Small intestine (tissue), 4 donors: ENCODE measurements around the gene SRRD. TPM values are rescaled to one million over a fixed set of nuclear protein-coding genes. Genes with fewer than 3 reads are reported as not detected.

ENCODE experiments used
- polyA plus RNA-seq, 4 donors: library from polyadenylated mRNA; stranded (reverse) in 3 of 4; unstranded in 1 of 4; fragments of 200-250 nt in 3 of 4; fragments of 120-200 nt in 1 of 4; gene quantifications; one replicate each; pipeline versions ENCODE4 v1.2.1 to v1.2.3, GENCODE V29; 2013
- donor health status: healthy with polysubstance abuse.
- donor health status: Bipolar disorder and iron deficiency.
- donor health status: healthy.

Gene SRRD
- polyA plus RNA-seq, 4 donors: 9.2 to 18.0 (median 13.5) TPM

Other genes starting within 250 kb of the SRRD start
- gene ASPHD2, start 54.6 kb upstream of the SRRD start, polyA plus RNA-seq: 1 to 10 TPM in 1 of 4 donors, under 1 TPM in 3; 0.45 to 1.8 (median 0.65) TPM
- gene HPS4, start 94 bp upstream of the SRRD start, polyA plus RNA-seq: 10 to 100 TPM in 3 of 4 donors, 1 to 10 TPM in 1; 9.8 to 49.2 (median 14.3) TPM
- gene TFIP11, start 28.6 kb downstream of the SRRD start, polyA plus RNA-seq: 10 to 100 TPM; 14.5 to 33.0 (median 32.5) TPM
- 10 to 100 TPM in 2 of 4 donors, 1 to 10 TPM in 2; 6.3 to 29.2 (median 16.6) TPM for gene TPST2, start 106.3 kb downstream of the SRRD start, polyA plus RNA-seq
- gene CRYBB1, start 134.2 kb downstream of the SRRD start, polyA plus RNA-seq: under 1 TPM in 2 of 4 donors, not detected in 2; 0.25 to 0.75 TPM
- under 1 TPM in 2 of 4 donors, not detected in 2; 0.06 to 0.10 TPM for gene CRYBA4, start 138.1 kb downstream of the SRRD start, polyA plus RNA-seq
- 1 to 10 TPM in 1 of 4 donors, under 1 TPM in 2, not detected in 1; 0.27 to 1.3 (median 0.58) TPM for gene MIAT, start 173.7 kb downstream of the SRRD start, polyA plus RNA-seq